ENCODE measurements around the gene EHMT1. TPM values are rescaled to one million over a fixed set of nuclear protein-coding genes. Genes with fewer than 3 reads are reported as not detected.

Gene EHMT1
- total RNA-seq, 1 experiment from 2014 or later, result 112 TPM

- Histone ChIP-seq H3K4ac (ENCODE audit: low read depth, low read length) (no peak overlapping the region), H3K27ac (ENCODE audit: insufficient read length, low read depth, low read length) (no peak overlapping the region), H3K23me2 (ENCODE audit: insufficient read length, low read depth, low read length, poor library complexity, severe bottlenecking) (no peaks in the 10 kb centered on the region), H3K14ac (ENCODE audit: insufficient read depth, low read length) (no peak overlapping the region), H3T11ph (ENCODE audit: low read length) (no peak overlapping the region), H2BK15ac (ENCODE audit: low read depth, low read length) (no peak overlapping the region), H4K8ac (replicated peaks; ENCODE audit: insufficient read length, low read depth, low read length) (no peak overlapping the region), H2BK120ac (ENCODE audit: low read depth, low read length, poor library complexity, severe bottlenecking) (no peak overlapping the region), H3K56ac (ENCODE audit: insufficient read length, low read depth, low read length) (no peak overlapping the region), H3K79me2 (ENCODE audit: insufficient read depth, low read length) (peaks cover 18% of the 10 kb centered on the region; the same call in 1 of the 2 replicates), H3K4me2 (ENCODE audit: insufficient read depth, insufficient read length, low read length) (no peak overlapping the region), H4K91ac (ENCODE audit: insufficient read length, low read depth, low read length) (no peak overlapping the region), H3K4me1 (ENCODE audit: insufficient read depth, low read length) (no peaks in the 10 kb centered on the region), H3K27me3 (ENCODE audit: insufficient read depth, low read length) (no peaks in the 10 kb centered on the region), H2AK5ac (ENCODE audit: insufficient read length, low read length) (no peak overlapping the region), H2BK5ac (ENCODE audit: insufficient read length, low read length) (no peak overlapping the region), H4K20me1 (ENCODE audit: control insufficient read depth, insufficient read depth, insufficient read length) (no peaks in the 10 kb centered on the region), H2AFZ (ENCODE audit: low read length) (no peak overlapping the region), H2BK12ac (ENCODE audit: insufficient read length, low read depth, low read length) (no peak overlapping the region), H3K9ac (ENCODE audit: extremely low read depth, insufficient read length, low read length) (no peak overlapping the region), H3K79me1 (ENCODE audit: insufficient read depth, low read depth, low read length, poor library complexity, severe bottlenecking) (no peaks in the 10 kb centered on the region), H4K5ac (ENCODE audit: insufficient read length, low read depth, low read length) (no peak overlapping the region), H3K23ac (ENCODE audit: insufficient read length, low read depth, low read length) (no peak overlapping the region), H3K9me3 (ENCODE audit: control insufficient read depth, low read depth, low read length) (peaks cover 5% of the 10 kb centered on the region), H2BK20ac (ENCODE audit: low read depth, low read length, poor library complexity, severe bottlenecking) (no peak overlapping the region), H3K18ac (ENCODE audit: insufficient read length, low read depth, low read length) (no peak overlapping the region)
- H3K4me3 Mint-ChIP-seq, result no peak overlapping the region
- peaks cover 26 to 33% of the 10 kb centered on the region in 2 experiments for H3K4me1 Mint-ChIP-seq
- no peak for TF ChIP-seq CTCF (conservative IDR thresholded peaks at IDR 0.05)
- peak overlapping the region in 2 of 3 experiments; percentile 28 to 87; a peak in 3 of 7 replicates for H3K27ac Mint-ChIP-seq
- peaks cover 26 to 42% of the 10 kb centered on the region in 2 experiments for H3K9me3 Mint-ChIP-seq
- no peak for DNase-seq
- H3K36me3 Mint-ChIP-seq (ENCODE audit: insufficient read depth in 1 of 3, low read depth in 3 of 3), result peaks cover 60 to 77% (median 61%) of the 10 kb centered on the region in 3 experiments
- WGBS (ENCODE audit: extremely low coverage, insufficient read length, low lambda C conversion rate), result no CpG with 5 or more reads among the region's 27 CpGs
- peaks cover 1% of the 10 kb centered on the region; the same call in 1 of the 2 replicates for H3K27me3 Mint-ChIP-seq (ENCODE audit: low read depth)
Measured at GRCh38 chr9:137720571-137721110, 101.8 kb downstream of the EHMT1 start.

Measured in H9 (cell line).